Astrocyte (in vitro differentiated cells and primary cell): Measurements from ENCODE around the gene FIZ1. TPM values are rescaled to one million over a fixed set of nuclear protein-coding genes. Genes with fewer than 3 reads are reported as not detected.

Experiments used
- DNase-seq: peaks from one replicate; pipeline ENCODE4 v3.0.0-alpha.2; 2010; ENCODE audit warnings: low read depth
- FAIRE-seq: peaks from 2 replicates; lab custom pipeline; 2011; peaks lifted over from hg19 to GRCh38; lab: Jason Lieb, UNC
- H2AFZ ChIP-seq: 2 replicates; pipeline ENCODE4 v1.6.0; 2012; ENCODE audit warnings: low read depth, low read length, inconsistent platforms
- H3K27ac ChIP-seq: 2 replicates; pipeline ENCODE4 v1.5.1; 2011; ENCODE audit warnings: low read depth, low read length, inconsistent platforms
- H3K27me3 ChIP-seq: 2 replicates; pipeline ENCODE4 v1.6.0; 2011; ENCODE audit warnings: low read length, inconsistent platforms; ENCODE audit not compliant: insufficient read depth
- H3K36me3 ChIP-seq: 2 replicates; pipeline ENCODE4 v1.5.1; 2011; ENCODE audit warnings: low read length, inconsistent platforms; ENCODE audit not compliant: insufficient read depth
- H3K4me1 ChIP-seq: 2 replicates; pipeline ENCODE4 v1.5.1; 2011; ENCODE audit warnings: low read length, inconsistent platforms; ENCODE audit not compliant: insufficient read depth
- H3K4me2 ChIP-seq: 2 replicates; pipeline ENCODE4 v1.6.0; 2012; ENCODE audit warnings: low read length, inconsistent platforms
- H3K4me3 ChIP-seq: 2 replicates; pipeline ENCODE4 v1.5.1; 2011; ENCODE audit warnings: low read depth, mild to moderate bottlenecking, low read length, inconsistent platforms; ENCODE audit not compliant: insufficient read depth
- H3K79me2 ChIP-seq: 2 replicates; pipeline ENCODE4 v1.6.0; 2012; ENCODE audit warnings: mild to moderate bottlenecking, low read length, inconsistent platforms; ENCODE audit not compliant: insufficient read depth
- H3K9ac ChIP-seq: 2 replicates; pipeline ENCODE4 v1.6.0; 2012; ENCODE audit warnings: mild to moderate bottlenecking, low read length, inconsistent platforms
- H3K9me3 ChIP-seq: 2 replicates; pipeline ENCODE4 v1.5.1; 2012; ENCODE audit warnings: low read depth, mild to moderate bottlenecking, low read length, inconsistent platforms; ENCODE audit not compliant: insufficient read depth
- H4K20me1 ChIP-seq: 2 replicates; pipeline ENCODE4 v1.6.0; 2012; ENCODE audit warnings: low read length, inconsistent platforms; ENCODE audit not compliant: insufficient read depth
- H3K27ac Mint-ChIP-seq: one replicate; pipeline ENCODE4 v1.8.0; 2021; ENCODE audit warnings: mild to moderate bottlenecking, mixed read lengths; ENCODE audit not compliant: unreplicated experiment
- H3K27me3 Mint-ChIP-seq: one replicate; pipeline ENCODE4 v1.8.0; 2021; ENCODE audit warnings: low read depth, mixed read lengths; ENCODE audit not compliant: unreplicated experiment
- H3K36me3 Mint-ChIP-seq: one replicate; pipeline ENCODE4 v1.8.0; 2021; ENCODE audit warnings: low read depth, mixed read lengths; ENCODE audit not compliant: unreplicated experiment
- H3K4me1 Mint-ChIP-seq: one replicate; pipeline ENCODE4 v1.8.0; 2021; ENCODE audit warnings: low read depth, mixed read lengths; ENCODE audit not compliant: unreplicated experiment
- H3K4me3 Mint-ChIP-seq: one replicate; pipeline ENCODE4 v1.8.0; 2021; ENCODE audit warnings: mild to moderate bottlenecking, moderate library complexity, mixed read lengths; ENCODE audit not compliant: unreplicated experiment
- H3K9me3 Mint-ChIP-seq: one replicate; pipeline ENCODE4 v1.8.0; 2021; ENCODE audit warnings: mild to moderate bottlenecking, mixed read lengths; ENCODE audit not compliant: unreplicated experiment
- CTCF ChIP-seq: IDR thresholded peaks from 2 replicates; pipeline ENCODE4 v1.5.1; 2011; ENCODE audit warnings: low read depth, mild to moderate bottlenecking, inconsistent platforms, low read length, moderate library complexity; ENCODE audit not compliant: insufficient read depth
- EZH2 ChIP-seq: IDR thresholded peaks from 2 replicates; pipeline ENCODE4 v1.6.1; 2012; ENCODE audit warnings: mild to moderate bottlenecking, low read length, inconsistent platforms; ENCODE audit not compliant: insufficient read depth
- total RNA-seq: library from RNA; stranded (reverse); gene quantifications from 2 replicates; pipeline ENCODE4 v1.2.1, GENCODE V29; 2021

The FIZ1 gene
- total RNA-seq, 1 donor from 2014 or later, result 14.5 TPM

- FAIRE-seq, result no peak
- no peak overlapping the region for H3K27ac Mint-ChIP-seq
These were observed 9.2 kb downstream of the FIZ1 start for GRCh38 chr19:55590109-55590508.

GRCh38 chr19:55588738-55589137 lies 10.6 kb downstream of the FIZ1 start:
- FAIRE-seq (no peak), DNase-seq (no peak)
- Mint-ChIP-seq H3K36me3 (peaks cover 3% of the 10 kb centered on the region), H3K27ac (no peak overlapping the region), H3K27me3 (no peaks in the 10 kb centered on the region), H3K4me3 (no peak overlapping the region), H3K4me1 (peaks cover 14% of the 10 kb centered on the region), H3K9me3 (no peaks in the 10 kb centered on the region)
- no peak for TF ChIP-seq CTCF
- TF ChIP-seq EZH2, result no peak
- Histone ChIP-seq H3K4me2 (no peak overlapping the region), H3K36me3 (no peaks in the 10 kb centered on the region), H4K20me1 (no peaks in the 10 kb centered on the region), H2AFZ (no peak overlapping the region), H3K9ac (no peak overlapping the region), H3K4me3 (no peak overlapping the region), H3K27me3 (no peaks in the 10 kb centered on the region), H3K27ac (no peak overlapping the region), H3K4me1 (peaks cover 17% of the 10 kb centered on the region), H3K79me2 (no peaks in the 10 kb centered on the region), H3K9me3 (no peaks in the 10 kb centered on the region)

More at GRCh38 chr19:55590109-55590508, 9.2 kb downstream of the FIZ1 start:
- H3K4me1 ChIP-seq, result peaks cover 17% of the 10 kb centered on the region
- H3K27me3 ChIP-seq, result no peaks in the 10 kb centered on the region
- H4K20me1 ChIP-seq, result no peaks in the 10 kb centered on the region
- no peaks in the 10 kb centered on the region for H3K27me3 Mint-ChIP-seq
- H3K9me3 Mint-ChIP-seq, result no peaks in the 10 kb centered on the region
- H2AFZ ChIP-seq, result no peak overlapping the region
- H3K4me3 ChIP-seq, result no peak overlapping the region
- no peaks in the 10 kb centered on the region for H3K79me2 ChIP-seq
- no peak overlapping the region for H3K4me2 ChIP-seq
- H3K9me3 ChIP-seq, result no peaks in the 10 kb centered on the region
- H3K9ac ChIP-seq, result no peak overlapping the region
- H3K36me3 Mint-ChIP-seq, result peaks cover 6% of the 10 kb centered on the region
- no peak overlapping the region for H3K27ac ChIP-seq
- peaks cover 14% of the 10 kb centered on the region for H3K4me1 Mint-ChIP-seq
- no peak for DNase-seq
- TF ChIP-seq EZH2, result no peak
- TF ChIP-seq CTCF, result no peak
- H3K36me3 ChIP-seq, result peaks cover 6% of the 10 kb centered on the region
- no peak overlapping the region for H3K4me3 Mint-ChIP-seq

- no peaks in the 10 kb centered on the region for H4K20me1 ChIP-seq
- peaks cover 17% of the 10 kb centered on the region for H3K4me1 ChIP-seq
- H3K79me2 ChIP-seq, result no peaks in the 10 kb centered on the region
- H2AFZ ChIP-seq, result peak overlapping the region; percentile 73
- peak overlapping the region; percentile 85 for H3K4me3 Mint-ChIP-seq
- FAIRE-seq, result no peak
- no peaks in the 10 kb centered on the region for H3K9me3 ChIP-seq
- no peaks in the 10 kb centered on the region for H3K9me3 Mint-ChIP-seq
- no peak overlapping the region for H3K27ac ChIP-seq
- H3K36me3 Mint-ChIP-seq, result no peaks in the 10 kb centered on the region
- H3K9ac ChIP-seq, result peak overlapping the region; percentile 38
- H3K4me2 ChIP-seq, result peak overlapping the region; percentile 85
- peak overlapping the region; percentile 83 for H3K27ac Mint-ChIP-seq
- H3K36me3 ChIP-seq, result no peaks in the 10 kb centered on the region
- peaks cover 15% of the 10 kb centered on the region for H3K4me1 Mint-ChIP-seq
- DNase-seq, result peak; percentile 72
- H3K27me3 ChIP-seq, result no peaks in the 10 kb centered on the region
- TF ChIP-seq CTCF, result no peak
- TF ChIP-seq EZH2, result no peak
- no peaks in the 10 kb centered on the region for H3K27me3 Mint-ChIP-seq
- peak overlapping the region; percentile 50 for H3K4me3 ChIP-seq
These were observed 12.2 kb downstream of the FIZ1 start for GRCh38 chr19:55586976-55587668.
